ENCODE measurements around the gene ZNF574.

The ZNF574 gene

DNA sequence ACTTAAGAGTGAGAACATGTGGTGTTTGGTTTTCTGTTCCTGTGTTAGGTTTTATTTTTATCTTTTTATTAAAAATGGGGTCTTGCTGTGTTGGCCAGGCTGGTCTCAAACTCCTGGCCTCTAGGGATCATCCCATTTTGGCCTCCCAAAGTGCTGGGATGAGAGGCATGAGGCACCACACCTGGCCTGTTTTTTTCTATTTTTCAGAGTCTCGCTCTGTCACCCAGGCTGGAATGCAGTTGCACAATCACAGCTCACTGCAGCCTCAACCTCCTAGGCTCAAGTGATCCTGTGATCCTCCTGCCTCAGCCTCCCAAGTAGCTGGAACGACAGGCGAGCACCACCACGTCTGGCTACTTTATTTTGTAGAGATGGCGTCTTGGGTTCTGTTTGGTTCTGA lies 7.6 kb downstream of the ZNF574 start:
- H3K27ac ChIP-seq: no peak overlapping the region
- POLR2A ChIA-PET (ENCODE audit: low non-redundant PET): no interaction called here
- DNase-seq (ENCODE audit: low spot score): no peak
- TF ChIP-seq, protein P1, sequence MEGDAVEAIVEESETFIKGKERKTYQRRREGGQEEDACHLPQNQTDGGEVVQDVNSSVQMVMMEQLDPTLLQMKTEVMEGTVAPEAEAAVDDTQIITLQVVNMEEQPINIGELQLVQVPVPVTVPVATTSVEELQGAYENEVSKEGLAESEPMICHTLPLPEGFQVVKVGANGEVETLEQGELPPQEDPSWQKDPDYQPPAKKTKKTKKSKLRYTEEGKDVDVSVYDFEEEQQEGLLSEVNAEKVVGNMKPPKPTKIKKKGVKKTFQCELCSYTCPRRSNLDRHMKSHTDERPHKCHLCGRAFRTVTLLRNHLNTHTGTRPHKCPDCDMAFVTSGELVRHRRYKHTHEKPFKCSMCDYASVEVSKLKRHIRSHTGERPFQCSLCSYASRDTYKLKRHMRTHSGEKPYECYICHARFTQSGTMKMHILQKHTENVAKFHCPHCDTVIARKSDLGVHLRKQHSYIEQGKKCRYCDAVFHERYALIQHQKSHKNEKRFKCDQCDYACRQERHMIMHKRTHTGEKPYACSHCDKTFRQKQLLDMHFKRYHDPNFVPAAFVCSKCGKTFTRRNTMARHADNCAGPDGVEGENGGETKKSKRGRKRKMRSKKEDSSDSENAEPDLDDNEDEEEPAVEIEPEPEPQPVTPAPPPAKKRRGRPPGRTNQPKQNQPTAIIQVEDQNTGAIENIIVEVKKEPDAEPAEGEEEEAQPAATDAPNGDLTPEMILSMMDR (conservative IDR thresholded peaks at IDR 0.05; ENCODE audit: low read depth): no peak
- CTCF ChIA-PET: no interaction called here

DNA sequence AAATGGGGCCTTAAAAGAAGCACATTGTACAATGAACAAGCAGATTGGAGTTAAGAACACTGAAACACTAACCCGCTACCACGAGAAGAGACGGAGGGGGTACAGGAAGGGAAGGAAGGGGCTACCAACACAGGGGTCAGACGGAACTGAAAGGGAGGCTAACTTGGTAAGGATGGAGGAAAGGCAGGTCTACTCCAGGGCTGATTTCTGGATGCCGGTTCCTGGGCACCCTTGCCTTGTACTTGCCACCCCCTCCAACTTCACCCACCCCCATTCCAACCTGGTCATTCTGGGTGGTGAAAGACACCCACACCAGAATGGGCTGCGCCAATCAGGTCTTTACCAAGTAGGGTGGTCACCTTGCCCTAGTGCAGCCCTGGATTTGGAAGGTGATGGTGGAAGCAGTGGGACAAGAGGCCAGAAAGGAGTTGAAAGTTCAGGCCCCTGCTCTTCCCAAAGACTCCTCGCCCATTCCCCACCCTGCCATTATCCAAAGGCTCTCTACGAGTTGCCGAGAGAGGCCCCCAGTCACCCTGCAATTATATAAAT lies 10.3 kb downstream of the ZNF574 start:
- ChIA-PET POLR2A (ENCODE audit: low non-redundant PET) (no interaction called here), CTCF (interaction anchor here (0.8 kb wide), 1 partner anchor 320 kb away, joined by 7 read pairs; no protein-coding TSS in a partner anchor)
- H3K27ac ChIP-seq: no peak overlapping the region
- TF ChIP-seq, protein P1 (conservative IDR thresholded peaks at IDR 0.05; ENCODE audit: low read depth): no peak
- no peak for DNase-seq (ENCODE audit: low spot score)

DNA sequence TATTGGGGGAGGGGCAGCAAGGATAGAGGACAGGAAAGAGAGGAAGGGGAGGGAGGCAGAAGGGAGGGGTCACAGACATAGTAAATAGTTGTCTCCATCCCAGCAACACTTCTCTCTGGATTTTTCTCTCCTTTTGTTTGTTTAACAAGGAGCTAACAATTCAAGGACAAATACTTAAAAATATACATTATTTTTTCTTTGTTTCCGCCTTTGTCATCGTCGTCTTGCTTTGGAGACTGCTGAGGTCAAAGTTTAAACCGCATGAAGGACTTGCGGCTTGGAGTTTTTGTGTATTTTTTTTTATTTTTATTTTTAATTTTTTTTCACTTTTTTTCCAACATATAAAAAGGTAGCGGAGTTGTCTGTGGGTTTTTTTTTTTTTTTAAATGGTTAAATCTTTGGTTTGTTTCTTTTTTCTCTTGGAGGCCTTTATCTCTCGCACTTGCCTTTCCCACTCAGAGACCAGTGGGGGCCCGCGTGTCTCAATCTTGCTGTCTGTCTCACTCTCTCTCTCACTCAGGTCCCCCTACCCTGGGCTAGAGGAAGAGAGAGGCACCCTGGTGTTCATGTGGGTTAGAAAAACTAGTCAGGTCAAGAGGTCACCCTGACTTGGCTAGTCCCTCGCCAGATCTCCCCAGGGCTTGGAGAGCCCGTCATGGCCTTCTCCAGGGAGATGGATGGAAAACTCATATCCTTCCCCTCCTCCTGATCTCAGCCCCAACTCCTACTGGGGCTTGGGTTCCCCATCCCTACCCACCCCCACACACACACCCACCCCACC lies 11.0 kb downstream of the ZNF574 start:
- POLR2A ChIA-PET (ENCODE audit: low non-redundant PET): interaction anchor here (0.5 kb wide), 1 partner anchor 11 kb away, joined by 3 read pairs; the partner anchor contains the start of gene ZNF574
- CTCF ChIA-PET: interaction anchor here (0.8 kb wide), 1 partner anchor 320 kb away, joined by 7 read pairs; no protein-coding TSS in a partner anchor
- H3K27ac ChIP-seq: no peak overlapping the region
- TF ChIP-seq, protein P1 (conservative IDR thresholded peaks at IDR 0.05; ENCODE audit: low read depth): no peak
- DNase-seq (ENCODE audit: low spot score): no peak

DNA sequence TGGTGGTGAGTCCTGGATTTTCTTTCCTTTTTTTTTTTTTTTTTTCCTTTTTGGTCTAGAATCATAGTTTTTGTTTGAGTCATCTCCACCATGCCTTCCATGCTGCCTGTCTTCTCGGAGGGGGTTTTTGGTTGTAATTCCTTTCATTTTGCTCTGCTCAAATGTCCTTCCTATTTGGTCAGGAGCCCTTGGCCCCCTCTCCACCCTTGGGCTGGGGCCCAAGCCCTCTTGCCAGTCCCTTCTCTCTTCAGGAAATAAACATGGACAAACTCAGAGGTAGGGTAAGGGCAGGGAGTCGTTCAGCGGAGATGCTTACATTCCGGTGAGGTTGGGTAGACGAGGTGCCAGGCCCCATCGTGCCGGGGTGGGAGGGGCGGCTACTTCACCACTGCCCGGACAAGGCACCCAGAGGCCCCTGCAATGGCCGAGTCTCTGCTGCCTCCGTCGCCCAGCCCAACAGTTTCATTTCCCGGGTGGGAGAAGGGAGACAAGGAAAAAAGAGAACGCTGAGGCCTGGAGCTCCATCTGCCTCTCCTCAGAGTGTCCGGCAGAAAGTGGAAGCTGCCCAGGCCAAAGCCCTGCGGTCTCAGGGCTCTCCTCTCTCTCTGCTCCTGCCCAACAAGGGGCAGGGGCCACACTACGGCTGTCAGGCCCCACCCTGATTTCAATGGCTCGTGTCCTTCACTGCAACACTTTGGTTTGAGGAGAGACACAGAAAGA lies 12.7 kb downstream of the ZNF574 start:
- H3K27ac ChIP-seq: no peak overlapping the region
- no peak for DNase-seq (ENCODE audit: low spot score)
- TF ChIP-seq, protein P1 (conservative IDR thresholded peaks at IDR 0.05; ENCODE audit: low read depth): no peak
- ChIA-PET POLR2A (ENCODE audit: low non-redundant PET) (no interaction called here), CTCF (no interaction called here)

DNA sequence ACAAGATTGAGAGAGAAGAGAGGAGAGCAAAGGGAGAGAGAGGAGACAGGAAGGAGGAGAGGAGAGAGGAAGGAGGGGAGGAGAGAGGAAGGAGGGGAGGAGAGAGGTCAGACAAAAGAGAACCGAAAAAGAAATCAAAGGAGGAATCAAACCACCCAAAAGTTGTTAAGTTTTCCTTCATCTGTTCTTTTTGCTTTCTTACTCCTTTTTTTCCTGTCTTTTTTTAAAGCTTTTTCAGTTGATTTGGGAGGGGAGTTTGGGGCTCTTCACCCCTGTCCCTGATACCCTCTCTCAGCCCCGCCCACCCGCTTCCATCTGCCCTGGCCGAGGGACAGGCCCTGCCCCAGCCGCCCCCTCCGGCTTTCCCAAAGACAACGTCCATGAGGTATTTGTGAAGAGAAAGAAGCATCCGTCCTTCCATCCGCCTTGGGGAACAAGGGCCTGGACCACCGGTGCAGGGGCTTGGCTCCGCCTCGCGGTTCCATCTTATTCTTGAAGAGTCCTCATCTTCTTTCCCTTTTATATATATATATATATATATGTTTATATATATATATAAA lies 13.3 kb downstream of the ZNF574 start:
- POLR2A ChIA-PET (ENCODE audit: low non-redundant PET): no interaction called here
- DNase-seq (ENCODE audit: low spot score): no peak
- no peak overlapping the region for H3K27ac ChIP-seq
- TF ChIP-seq, protein P1 (conservative IDR thresholded peaks at IDR 0.05; ENCODE audit: low read depth): no peak
- CTCF ChIA-PET: no interaction called here

DNA sequence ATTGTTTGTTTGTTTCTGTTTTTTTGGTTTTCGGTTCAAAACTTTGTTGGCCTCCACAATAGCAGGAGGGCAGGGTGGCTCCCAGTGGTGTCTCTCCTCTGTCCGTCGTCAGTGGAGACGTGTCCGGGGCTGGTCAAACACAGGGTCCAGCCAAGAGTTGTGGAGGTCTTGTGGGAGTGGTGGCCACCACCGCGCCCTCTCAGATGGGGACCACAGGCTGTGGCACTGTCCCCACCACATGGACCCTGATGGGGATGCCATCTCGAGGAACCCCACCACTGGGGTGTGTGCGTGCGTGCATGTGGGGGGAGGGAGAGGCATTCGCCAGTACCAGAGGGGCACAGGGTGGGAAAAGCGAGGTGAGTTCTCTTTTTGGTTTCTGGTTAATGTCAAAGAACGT lies 13.8 kb downstream of the ZNF574 start:
- POLR2A ChIA-PET (ENCODE audit: low non-redundant PET): no interaction called here
- DNase-seq (ENCODE audit: low spot score): no peak
- H3K27ac ChIP-seq: no peak overlapping the region
- CTCF ChIA-PET: interaction anchor here (1.3 kb wide), 1 partner anchor 8 kb away, joined by 8 read pairs; no protein-coding TSS in a partner anchor
- TF ChIP-seq, protein P1 (conservative IDR thresholded peaks at IDR 0.05; ENCODE audit: low read depth): no peak
